SK-N-SH (cell line): Measurements from ENCODE around the gene HECW1. TPM values are rescaled to one million over a fixed set of nuclear protein-coding genes. Genes with fewer than 3 reads are reported as not detected.
A peak's percentile ranks its signal among the peaks of the same experiment; 100 is the strongest.

Experiments used
- CTCF ChIA-PET: fragments of 300-600, 350-600 bp; formaldehyde crosslinking; extraction: SDS; loops from one replicate; lab custom pipeline; 2021; lab: Yijun Ruan, JAX
- POLR2A ChIA-PET: fragments of 350-600 bp; sonication (Branson Sonifier 250); formaldehyde crosslinking; extraction: SDS; loops from one replicate; lab custom pipeline; 2020; ENCODE audit warnings: antibody characterized with exemption, inconsistent platforms; lab: Yijun Ruan, JAX
- DNase-seq: peaks from one replicate; pipeline ENCODE4 v3.0.0; 2012
- H2AFZ ChIP-seq: fragments of 200-600 bp; sonication (generic); 2 replicates; pipeline ENCODE4 v1.8.1; 2016; ENCODE audit warnings: antibody characterized with exemption, mild to moderate bottlenecking, low read depth
- H3F3A ChIP-seq: fragments of 200-600 bp; sonication (generic); replicated peaks from 2 replicates; pipeline ENCODE3; 2016; ENCODE audit warnings: antibody characterized with exemption, mild to moderate bottlenecking; ENCODE audit not compliant: insufficient read depth
- H3K27ac ChIP-seq, 2 experiments: fragments of 200-500 bp in 1 of 2; fragments of 200-600 bp in 1 of 2; sonication (Bioruptor generic) in 1 of 2; sonication (generic), shearing (Covaris generic) in 1 of 2; 2 replicates each; pipeline versions ENCODE4 v1.5.1 to v1.6.1; 2014 to 2016; ENCODE audit warnings: low read depth in 2 of 2, inconsistent platforms in 1 of 2, low read length in 1 of 2, mild to moderate bottlenecking in 1 of 2, mixed read lengths in 1 of 2
- H3K27me3 ChIP-seq: fragments of 200-600 bp; sonication (generic), shearing (Covaris generic); 2 replicates; pipeline ENCODE4 v1.6.1; 2016; ENCODE audit warnings: mixed run types; ENCODE audit not compliant: insufficient read depth
- H3K36me3 ChIP-seq, 2 experiments: fragments of 200-500 bp in 1 of 2; fragments of 200-600 bp in 1 of 2; sonication (Bioruptor generic) in 1 of 2; sonication (generic) in 1 of 2; replicated peaks in 1 of 2; 2 replicates each; pipeline versions ENCODE3 to v1.5.1; 2014 to 2016; ENCODE audit warnings: low read length in 1 of 2, mild to moderate bottlenecking in 1 of 2; ENCODE audit not compliant: insufficient read depth in 2 of 2, control insufficient read depth in 1 of 2
- H3K4me1 ChIP-seq, 2 experiments: fragments of 200-500 bp in 1 of 2; fragments of 200-600 bp in 1 of 2; sonication (Bioruptor generic) in 1 of 2; sonication (generic), shearing (Covaris generic) in 1 of 2; 2 replicates each; pipeline versions ENCODE4 v1.5.1 to v1.6.1; 2014 to 2016; ENCODE audit warnings: low read depth in 1 of 2, low read length in 1 of 2, mixed run types in 1 of 2; ENCODE audit not compliant: insufficient read depth in 2 of 2, control insufficient read depth in 1 of 2
- H3K4me2 ChIP-seq: fragments of 200-600 bp; sonication (generic), shearing (Covaris generic); 2 replicates; pipeline ENCODE4 v1.6.1; 2017; ENCODE audit warnings: mixed run types
- H3K4me3 ChIP-seq, 2 experiments: fragments of 200-500 bp in 1 of 2; fragments of 200-600 bp in 1 of 2; sonication (Bioruptor generic) in 1 of 2; sonication (generic), shearing (Covaris generic) in 1 of 2; 2 replicates each; pipeline versions ENCODE4 v1.5.1 to v1.8.1; 2014 to 2016; ENCODE audit warnings: low read depth in 2 of 2, inconsistent platforms in 1 of 2, low read length in 1 of 2, mild to moderate bottlenecking in 1 of 2, mixed read lengths in 1 of 2, moderate library complexity in 1 of 2
- H3K79me2 ChIP-seq: fragments of 200-600 bp; sonication (generic); 2 replicates; pipeline ENCODE4 v1.8.1; 2017; ENCODE audit warnings: mild to moderate bottlenecking; ENCODE audit not compliant: insufficient read depth
- H3K9ac ChIP-seq: fragments of 200-600 bp; sonication (generic); 2 replicates; pipeline ENCODE4 v1.6.1; 2017; ENCODE audit warnings: mixed run types
- H3K9me2 ChIP-seq: fragments of 200-600 bp; sonication (generic); 2 replicates; pipeline ENCODE4 v1.6.1; 2017; ENCODE audit warnings: mixed run types
- H3K9me3 ChIP-seq: fragments of 200-600 bp; sonication (generic); 2 replicates; pipeline ENCODE4 v1.6.1; 2017; ENCODE audit warnings: mixed run types, mild to moderate bottlenecking, moderate library complexity
- H4K20me1 ChIP-seq: fragments of 200-600 bp; sonication (generic); 2 replicates; pipeline ENCODE4 v1.6.1; 2017; ENCODE audit warnings: mild to moderate bottlenecking, mixed run types; ENCODE audit not compliant: insufficient read depth
- CHD2 ChIP-seq: fragments of 150-350 bp; IDR thresholded peaks from 2 replicates; pipeline ENCODE4 v1.6.1; 2018; ENCODE audit warnings: low read length; ENCODE audit not compliant: partially characterized antibody
- EP300 ChIP-seq, 2 experiments: IDR thresholded peaks; 2 replicates each; pipeline versions ENCODE4 v1.4.0 to v1.6.1; 2012; ENCODE audit warnings: borderline replicate concordance in 1 of 2, low read depth in 1 of 2, low read length in 1 of 2
- EZH2phosphoT487 ChIP-seq: fragments of 200-600 bp; sonication (generic); IDR thresholded peaks from 2 replicates; pipeline ENCODE4 v1.6.1; 2017; ENCODE audit warnings: low read depth, mixed run types, mild to moderate bottlenecking, antibody characterized with exemption, moderate library complexity, borderline replicate concordance
- FOSL2 ChIP-seq: IDR thresholded peaks from 2 replicates; pipeline ENCODE4 v1.4.0; 2012; ENCODE audit warnings: low read depth, mild to moderate bottlenecking, moderate library complexity, borderline replicate concordance
- GABPA ChIP-seq: IDR thresholded peaks from 2 replicates; pipeline ENCODE4 v1.4.0; 2012; ENCODE audit warnings: low read depth, mild to moderate bottlenecking
- GATA2 ChIP-seq: sonication (generic); formaldehyde crosslinking; IDR thresholded peaks from 2 replicates; pipeline ENCODE4 v1.5.0; 2020; ENCODE audit warnings: mild to moderate bottlenecking, missing genetic modification reagents
- IRF3 ChIP-seq: fragments of 150-350 bp; IDR thresholded peaks from 2 replicates; pipeline ENCODE4 v1.6.1; 2016; ENCODE audit warnings: mild to moderate bottlenecking, low read depth, low read length
- JUND ChIP-seq: IDR thresholded peaks from 2 replicates; pipeline ENCODE4 v1.4.0; 2012
- MAX ChIP-seq: IDR thresholded peaks from 2 replicates; pipeline ENCODE4 v1.4.0; 2012; ENCODE audit warnings: low read depth
- MEF2A ChIP-seq: IDR thresholded peaks from 2 replicates; pipeline ENCODE4 v1.4.0; 2012; ENCODE audit warnings: low read depth, borderline replicate concordance
- NFIC ChIP-seq: IDR thresholded peaks from 2 replicates; pipeline ENCODE4 v1.4.0; 2012; ENCODE audit warnings: borderline replicate concordance
- NRF1 ChIP-seq: IDR thresholded peaks from 2 replicates; pipeline ENCODE4 v1.6.1; 2012; ENCODE audit warnings: low read depth, mild to moderate bottlenecking, low read length
- PBX3 ChIP-seq: IDR thresholded peaks from 2 replicates; pipeline ENCODE4; 2012
- POLR2AphosphoS5 ChIP-seq: IDR thresholded peaks from 2 replicates; pipeline ENCODE4 v1.6.1; 2012; ENCODE audit warnings: low read depth, low read length
- RXRA ChIP-seq: IDR thresholded peaks from 2 replicates; pipeline ENCODE4 v1.4.0; 2012; ENCODE audit warnings: low read depth, mild to moderate bottlenecking, borderline replicate concordance
- SIN3A ChIP-seq: IDR thresholded peaks from 2 replicates; pipeline ENCODE4 v1.6.1; 2012; ENCODE audit warnings: low read depth, mild to moderate bottlenecking, low read length, moderate library complexity, borderline replicate concordance
- SMC3 ChIP-seq: IDR thresholded peaks from 2 replicates; pipeline ENCODE4 v1.6.1; 2012; ENCODE audit warnings: low read depth, low read length, improper control_type of control experiment
- TCF12 ChIP-seq: IDR thresholded peaks from 2 replicates; pipeline ENCODE4 v1.4.0; 2012
- WGBS: methylation state at CpG from one replicate; pipeline ENCODE4 v1.1.6; 2017; ENCODE audit warnings: low lambda C conversion rate; 5-methylcytosine and 5-hydroxymethylcytosine counted together
- polyA plus RNA-seq, 3 experiments: library from polyadenylated mRNA; depleted of rRNA; stranded (reverse); fragments of >200 nt; gene quantifications; 2 replicates each; pipeline ENCODE4 v1.2.3, GENCODE V29; 2012
- TF ChIP-seq, protein P1 (sequence below): fragments of 150-350 bp; IDR thresholded peaks from 2 replicates; pipeline ENCODE4 v1.6.1; 2017; ENCODE audit warnings: antibody characterized with exemption, low read length, low read depth, borderline replicate concordance

The HECW1 gene
- polyA plus RNA-seq, 1 of the 3 experiments (the other 2 are of a cell fraction), result not detected

- POLR2A ChIA-PET, result no interaction called here
- no peaks in the 10 kb centered on the region for H3K27me3 ChIP-seq
- no peaks in the 10 kb centered on the region for H3K9me3 ChIP-seq
- peak overlapping the region; percentile 46 for H3K4me2 ChIP-seq
- H3F3A ChIP-seq, result peaks cover 53% of the 10 kb centered on the region
- no peak for DNase-seq
- H2AFZ ChIP-seq, result no peak overlapping the region
- H3K9ac ChIP-seq, result peak overlapping the region; percentile 13; the same call in 1 of the 2 replicates
- H3K36me3 ChIP-seq, result peaks cover 56 to 80% of the 10 kb centered on the region in 2 experiments
- H4K20me1 ChIP-seq, result peaks cover 85% of the 10 kb centered on the region
- CTCF ChIA-PET, result interaction anchor here (0.6 to 1.3 kb wide), 3 partner anchors 10 to 107 kb away, joined by 3 to 6 read pairs (median 3); partner anchors contain the start of gene STK17A
- peak overlapping the region; percentile 64 to 83; a peak in 3 of 4 replicates for H3K27ac ChIP-seq
- TF ChIP-seq SMC3, result no peak
- no peak for TF ChIP-seq RXRA
- TF ChIP-seq CHD2, result no peak
- TF ChIP-seq, protein P1, sequence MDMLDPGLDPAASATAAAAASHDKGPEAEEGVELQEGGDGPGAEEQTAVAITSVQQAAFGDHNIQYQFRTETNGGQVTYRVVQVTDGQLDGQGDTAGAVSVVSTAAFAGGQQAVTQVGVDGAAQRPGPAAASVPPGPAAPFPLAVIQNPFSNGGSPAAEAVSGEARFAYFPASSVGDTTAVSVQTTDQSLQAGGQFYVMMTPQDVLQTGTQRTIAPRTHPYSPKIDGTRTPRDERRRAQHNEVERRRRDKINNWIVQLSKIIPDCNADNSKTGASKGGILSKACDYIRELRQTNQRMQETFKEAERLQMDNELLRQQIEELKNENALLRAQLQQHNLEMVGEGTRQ, result no peak
- H3K4me3 ChIP-seq, result no peak overlapping the region
- H3K79me2 ChIP-seq, result peaks cover 97% of the 10 kb centered on the region
- peaks cover 6 to 22% of the 10 kb centered on the region in 2 experiments for H3K4me1 ChIP-seq
- no peaks in the 10 kb centered on the region for H3K9me2 ChIP-seq
- WGBS, result 84% methylated on average over 5 of the region's 5 CpGs
These were observed 499.7 kb downstream of the HECW1 start for GRCh38 chr7:43612128-43612527.

GRCh38 chr7:43612599-43613589 lies 500.4 kb downstream of the HECW1 start:
- peak overlapping the region; percentile 64 to 83; a peak in 3 of 4 replicates for H3K27ac ChIP-seq
- TF ChIP-seq EP300 (IDR thresholded peaks at IDR 0.05; ENCODE audit: borderline replicate concordance in 1 of 2, low read depth in 1 of 2, low read length in 1 of 2), result peak in 1 of 2 experiments; percentile 21; a peak in 1 of 4 replicates
- TF ChIP-seq POLR2AphosphoS5, result peak; percentile 33
- peak; percentile 66; the same call in 1 of the 2 replicates for TF ChIP-seq TCF12
- TF ChIP-seq EZH2phosphoT487, result no peak
- no peak for TF ChIP-seq SIN3A
- peak; percentile 18; the same call in 1 of the 2 replicates for TF ChIP-seq NFIC
- TF ChIP-seq JUND, result peak; percentile 51
- peak; percentile 52; the same call in 1 of the 2 replicates for TF ChIP-seq FOSL2
- TF ChIP-seq NRF1, result no peak
- no peak for TF ChIP-seq GATA2 (CRISPR knock-in tag)
- TF ChIP-seq PBX3, result peak; percentile 49; the same call in 1 of the 2 replicates
- no peak for TF ChIP-seq IRF3
- TF ChIP-seq MAX, result peak; percentile 31; the same call in 1 of the 2 replicates
- TF ChIP-seq SMC3, result no peak
- peak; percentile 96 for TF ChIP-seq MEF2A
- TF ChIP-seq GABPA, result no peak
- no peak overlapping the region for H3K4me3 ChIP-seq
- peak overlapping the region; percentile 13; the same call in 1 of the 2 replicates for H3K9ac ChIP-seq
- H3K79me2 ChIP-seq, result peaks cover 97% of the 10 kb centered on the region
- POLR2A ChIA-PET, result interaction anchor here (0.7 kb wide), 1 partner anchor 9 kb away, joined by 3 read pairs; no protein-coding TSS in a partner anchor
- peaks cover 85% of the 10 kb centered on the region for H4K20me1 ChIP-seq
- H3K4me1 ChIP-seq, result peaks cover 6 to 28% of the 10 kb centered on the region in 2 experiments
- H3K9me3 ChIP-seq, result no peaks in the 10 kb centered on the region
- CTCF ChIA-PET, result interaction anchor here (0.6 to 1.9 kb wide), 3 partner anchors 14 to 106 kb away, joined by 3 to 6 read pairs (median 3); no protein-coding TSS in a partner anchor
- WGBS, result 37% methylated on average over 3 of the region's 3 CpGs
- no peak for DNase-seq
- no peaks in the 10 kb centered on the region for H3K27me3 ChIP-seq
- peaks cover 63 to 80% of the 10 kb centered on the region in 2 experiments for H3K36me3 ChIP-seq
- peaks cover 52% of the 10 kb centered on the region for H3F3A ChIP-seq
- no peak overlapping the region for H2AFZ ChIP-seq
- no peaks in the 10 kb centered on the region for H3K9me2 ChIP-seq
- H3K4me2 ChIP-seq, result peak overlapping the region; percentile 46
